Keratinocyte (primary cell): ENCODE data around the gene CC2D1B. TPM values are rescaled to one million over a fixed set of nuclear protein-coding genes. Genes with fewer than 3 reads are reported as not detected.

ENCODE experiments used
- DNase-seq: peaks from one replicate; pipeline ENCODE4 v3.0.0-alpha.2; 2011; ENCODE audit warnings: low read depth, missing footprints, low spot score
- FAIRE-seq: peaks from 2 replicates; lab custom pipeline; 2011; peaks lifted over from hg19 to GRCh38; lab: Jason Lieb, UNC
- H2AFZ ChIP-seq: 2 replicates; pipeline ENCODE4 v1.6.0; 2012; ENCODE audit warnings: low read length, control low read depth, inconsistent platforms; ENCODE audit not compliant: control insufficient read depth
- H3K27ac ChIP-seq: 2 replicates; pipeline ENCODE4 v1.5.1; 2011; ENCODE audit warnings: low read length; ENCODE audit not compliant: control insufficient read depth, insufficient read depth
- H3K27me3 ChIP-seq: 3 replicates; pipeline ENCODE4 v1.6.0; 2011; ENCODE audit warnings: low read length; ENCODE audit not compliant: control insufficient read depth, insufficient read depth; ENCODE audit errors: extremely low read depth
- H3K36me3 ChIP-seq, 2 experiments: 2 replicates in 1 of 2; 3 replicates in 1 of 2; pipeline ENCODE4 v1.5.1; 2011; ENCODE audit warnings: low read length in 2 of 2, mild to moderate bottlenecking in 1 of 2; ENCODE audit not compliant: control insufficient read depth in 2 of 2, insufficient read depth in 2 of 2; ENCODE audit errors: extremely low read depth in 1 of 2
- H3K4me1 ChIP-seq: 3 replicates; pipeline ENCODE4 v1.5.1; 2011; ENCODE audit warnings: low read length; ENCODE audit not compliant: control insufficient read depth, insufficient read depth; ENCODE audit errors: extremely low read depth
- H3K4me2 ChIP-seq: 3 replicates; pipeline ENCODE4 v1.6.0; 2011; ENCODE audit warnings: low read depth, low read length; ENCODE audit not compliant: control insufficient read depth, insufficient read depth; ENCODE audit errors: extremely low read depth
- H3K4me3 ChIP-seq, 3 experiments: fragments of 200-600 bp in 1 of 3; sonication (generic) in 1 of 3; 2 replicates in 2 of 3; 3 replicates in 1 of 3; pipeline ENCODE4 v1.5.1; 2011 to 2016; ENCODE audit warnings: low read length in 3 of 3, mild to moderate bottlenecking in 3 of 3, control low read depth in 2 of 3, inconsistent platforms in 1 of 3, low read depth in 1 of 3, mixed read lengths in 1 of 3, mixed run types in 1 of 3, moderate library complexity in 1 of 3; ENCODE audit not compliant: control insufficient read depth in 2 of 3, insufficient read depth in 2 of 3; ENCODE audit errors: extremely low read depth in 1 of 3
- H3K79me2 ChIP-seq: 2 replicates; pipeline ENCODE4 v1.6.0; 2012; ENCODE audit warnings: low read length; ENCODE audit not compliant: control insufficient read depth, insufficient read depth
- H3K9ac ChIP-seq: 3 replicates; pipeline ENCODE4 v1.6.0; 2011; ENCODE audit warnings: low read length; ENCODE audit not compliant: control insufficient read depth, insufficient read depth; ENCODE audit errors: extremely low read depth
- H3K9me1 ChIP-seq: 3 replicates; pipeline ENCODE4 v1.6.0; 2011; ENCODE audit warnings: low read length; ENCODE audit not compliant: control insufficient read depth, insufficient read depth; ENCODE audit errors: extremely low read depth
- H3K9me3 ChIP-seq: 2 replicates; pipeline ENCODE4 v1.5.1; 2012; ENCODE audit warnings: low read depth, low read length; ENCODE audit not compliant: control insufficient read depth
- H4K20me1 ChIP-seq: 3 replicates; pipeline ENCODE4 v1.6.0; 2011; ENCODE audit warnings: low read length; ENCODE audit not compliant: control insufficient read depth, insufficient read depth; ENCODE audit errors: extremely low read depth
- CTCF ChIP-seq, 3 experiments: IDR thresholded peaks in 1 of 3; conservative IDR thresholded peaks in 1 of 3; optimal IDR thresholded peaks in 1 of 3; 2 replicates in 2 of 3; 3 replicates in 1 of 3; pipeline versions ENCODE3 to v1.5.1; 2011; ENCODE audit warnings: low read length in 3 of 3, mild to moderate bottlenecking in 3 of 3, moderate library complexity in 2 of 3, control low read depth in 1 of 3, inconsistent platforms in 1 of 3; ENCODE audit not compliant: insufficient read depth in 2 of 3; ENCODE audit errors: extremely low read depth in 1 of 3
- EZH2 ChIP-seq: IDR thresholded peaks from one replicate; pipeline ENCODE4 v1.6.1; 2012; ENCODE audit warnings: inconsistent platforms, mild to moderate bottlenecking, low read length, moderate library complexity
- dilution Hi-C: fragments of 300-500 bp; cut with MboI; formaldehyde crosslinking; loops from one replicate; pipeline ENCODE4 v1.7.0; 2020; ENCODE audit warnings: low sequenced_read_pairs; ENCODE audit not compliant: extremely low pct_ligation_motif_present
- polyA plus RNA-seq, 5 experiments: library from polyadenylated mRNA; depleted of rRNA in 3 of 5; stranded (reverse) in 3 of 5; stranded (forward) in 1 of 5; unstranded in 1 of 5; fragments of >200 nt; gene quantifications; 1 replicate in 1 of 5; 2 replicates in 3 of 5; 3 replicates in 1 of 5; pipeline versions ENCODE4 v1.2.1 to v1.2.3, GENCODE V29; 2011 to 2012; ENCODE audit warnings: missing spikeins in 2 of 5, low read depth in 1 of 5, low replicate concordance in 1 of 5

CC2D1B gene
- polyA plus RNA-seq, 1 donor (not counting 4 experiments of a cell fraction or from before 2014, with no cell fraction given): 12.5 TPM

- H3K27ac ChIP-seq: peak overlapping the region; percentile 68
- dilution Hi-C loops: no loop called here
- H3K4me1 ChIP-seq: peaks cover 29% of the 10 kb centered on the region
Observed at GRCh38 chr1:52368383-52369172, 2.6 kb upstream of the CC2D1B start.

GRCh38 chr1:52367272-52367671 lies 1.3 kb upstream of the CC2D1B start:
- dilution Hi-C loops: no loop called here
- FAIRE-seq: no peak
- Histone ChIP-seq H3K4me1 (peaks cover 29% of the 10 kb centered on the region), H3K4me2 (no peak overlapping the region), H4K20me1 (no peaks in the 10 kb centered on the region), H3K9me1 (peaks cover 2% of the 10 kb centered on the region), H3K9me3 (no peaks in the 10 kb centered on the region), H3K79me2 (peaks cover 18% of the 10 kb centered on the region), H3K36me3 (peaks cover 8 to 9% of the 10 kb centered on the region in 2 experiments), H3K27ac (no peak overlapping the region), H3K9ac (no peak overlapping the region), H2AFZ (no peak overlapping the region), H3K27me3 (no peaks in the 10 kb centered on the region), H3K4me3 (no peak overlapping the region)
- TF ChIP-seq EZH2 (no peak), CTCF (optimal IDR thresholded peaks at IDR 0.05 in 1 of 3, IDR thresholded peaks at IDR 0.05 in 1 of 3, conservative IDR thresholded peaks at IDR 0.05 in 1 of 3; ENCODE audit: extremely low read depth in 1 of 3, insufficient read depth in 2 of 3, low read length in 3 of 3) (no peak)
- DNase-seq: no peak

More at GRCh38 chr1:52368383-52369172, 2.6 kb upstream of the CC2D1B start:
- Histone ChIP-seq H3K79me2 (peaks cover 15% of the 10 kb centered on the region), H3K4me3 (peak overlapping the region; percentile 43 to 69 (median 63)), H3K9me1 (peaks cover 2% of the 10 kb centered on the region), H3K9ac (peak overlapping the region; percentile 69), H2AFZ (peak overlapping the region; percentile 70), H4K20me1 (no peaks in the 10 kb centered on the region), H3K27me3 (no peaks in the 10 kb centered on the region), H3K4me2 (peak overlapping the region; percentile 90), H3K9me3 (no peaks in the 10 kb centered on the region), H3K36me3 (peaks cover 2 to 10% of the 10 kb centered on the region in 2 experiments)
- FAIRE-seq: peak; percentile 96
- peak; percentile 36 for DNase-seq
- TF ChIP-seq EZH2 (no peak), CTCF (optimal IDR thresholded peaks at IDR 0.05 in 1 of 3, IDR thresholded peaks at IDR 0.05 in 1 of 3, conservative IDR thresholded peaks at IDR 0.05 in 1 of 3; ENCODE audit: extremely low read depth in 1 of 3, insufficient read depth in 2 of 3, low read length in 3 of 3) (peak in 1 of 3 experiments; percentile 17)
